Measurements from ENCODE around the gene DNAJC11.
A peak's percentile ranks its signal among the peaks of the same experiment; 100 is the strongest.
"Not testable (repeated sequence)": the region's sequence is repeated elsewhere in the genome, so short reads cannot be mapped to it uniquely, and the experiment has no call there.

The DNAJC11 gene, protein sequence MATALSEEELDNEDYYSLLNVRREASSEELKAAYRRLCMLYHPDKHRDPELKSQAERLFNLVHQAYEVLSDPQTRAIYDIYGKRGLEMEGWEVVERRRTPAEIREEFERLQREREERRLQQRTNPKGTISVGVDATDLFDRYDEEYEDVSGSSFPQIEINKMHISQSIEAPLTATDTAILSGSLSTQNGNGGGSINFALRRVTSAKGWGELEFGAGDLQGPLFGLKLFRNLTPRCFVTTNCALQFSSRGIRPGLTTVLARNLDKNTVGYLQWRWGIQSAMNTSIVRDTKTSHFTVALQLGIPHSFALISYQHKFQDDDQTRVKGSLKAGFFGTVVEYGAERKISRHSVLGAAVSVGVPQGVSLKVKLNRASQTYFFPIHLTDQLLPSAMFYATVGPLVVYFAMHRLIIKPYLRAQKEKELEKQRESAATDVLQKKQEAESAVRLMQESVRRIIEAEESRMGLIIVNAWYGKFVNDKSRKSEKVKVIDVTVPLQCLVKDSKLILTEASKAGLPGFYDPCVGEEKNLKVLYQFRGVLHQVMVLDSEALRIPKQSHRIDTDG

GRCh38 chr1:6701437-6702153, at the start of gene DNAJC11:
DNAJC11 (minus strand) TSS chr1:6701816; CDS start chr1:6701800, 16 bp downstream.
- peak; percentile 69 to 82 for DNase-seq (ENCODE audit: low read depth in 2 of 2, low spot score in 1 of 2)

- no peak for DNase-seq (ENCODE audit: low read depth in 2 of 2, low spot score in 1 of 2)
These were observed 48.9 kb upstream of the DNAJC11 start for GRCh38 chr1:6750490-6750889.

- DNase-seq (ENCODE audit: low read depth in 2 of 2, low spot score in 1 of 2), result no peak
These were observed 46.1 kb upstream of the DNAJC11 start for GRCh38 chr1:6747674-6748073.

DNA sequence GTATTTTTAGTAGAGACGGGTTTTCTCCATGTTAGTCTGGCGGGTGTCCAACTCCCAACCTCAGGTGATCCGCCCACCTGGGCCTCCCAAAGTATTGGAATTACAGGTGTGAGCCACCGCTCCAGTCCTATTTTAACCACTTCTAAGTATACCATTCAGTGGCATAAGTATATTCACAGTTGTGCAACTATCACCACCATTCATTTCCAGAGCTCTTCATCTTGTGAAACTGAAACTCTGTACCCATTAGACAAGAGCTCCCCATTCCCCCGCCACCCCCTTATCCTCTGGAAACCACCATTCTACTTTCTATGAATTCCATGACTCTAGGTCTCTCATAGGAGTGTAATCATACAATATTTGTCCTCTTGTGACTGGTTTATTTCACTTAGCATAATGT, 43.5 kb upstream of the DNAJC11 start:
- DNase-seq (ENCODE audit: low read depth in 2 of 2, low spot score in 1 of 2), result no peak

- no peak for DNase-seq (ENCODE audit: low read depth in 2 of 2, low spot score in 1 of 2)
These were observed 41.8 kb upstream of the DNAJC11 start for GRCh38 chr1:6743189-6744101.

- DNase-seq (ENCODE audit: low read depth in 2 of 2, low spot score in 1 of 2), result not testable (repeated sequence)
These were observed 41.1 kb upstream of the DNAJC11 start for GRCh38 chr1:6742676-6743188.

DNA sequence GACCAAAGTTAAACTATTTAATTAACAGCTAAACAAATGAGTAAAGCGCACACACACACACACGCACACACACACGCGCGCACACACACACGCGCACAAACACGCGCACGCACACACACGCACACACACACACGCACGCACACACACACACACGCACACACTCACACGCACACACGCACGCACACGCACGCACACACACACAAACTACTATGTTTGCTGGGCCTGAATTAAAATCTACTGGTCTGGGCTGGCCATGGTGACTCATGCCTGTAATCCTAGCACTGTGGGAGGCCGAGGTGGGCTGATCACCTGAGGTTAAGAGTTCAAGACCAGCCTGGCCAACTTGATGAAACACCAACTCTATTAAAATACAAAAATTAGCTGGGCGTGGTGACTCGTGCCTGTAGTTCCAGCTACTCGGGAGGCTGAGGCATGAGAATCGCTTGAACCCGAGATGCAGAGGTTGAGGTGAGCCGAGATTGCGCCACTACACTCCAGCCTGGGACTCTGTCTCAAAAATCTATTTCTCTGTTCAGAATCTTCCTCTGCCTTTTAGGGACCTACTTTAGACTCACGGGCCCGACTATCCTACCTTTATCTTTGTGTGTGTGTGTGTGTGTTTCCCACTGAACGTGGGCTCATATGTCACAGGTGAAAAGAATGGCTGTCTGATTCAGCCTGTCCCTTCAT, 37.5 kb upstream of the DNAJC11 start:
- DNase-seq (ENCODE audit: low read depth in 2 of 2, low spot score in 1 of 2), result no peak

- DNase-seq (ENCODE audit: low read depth in 2 of 2, low spot score in 1 of 2), result no peak
These were observed 31.3 kb upstream of the DNAJC11 start for GRCh38 chr1:6732942-6733341.

DNA sequence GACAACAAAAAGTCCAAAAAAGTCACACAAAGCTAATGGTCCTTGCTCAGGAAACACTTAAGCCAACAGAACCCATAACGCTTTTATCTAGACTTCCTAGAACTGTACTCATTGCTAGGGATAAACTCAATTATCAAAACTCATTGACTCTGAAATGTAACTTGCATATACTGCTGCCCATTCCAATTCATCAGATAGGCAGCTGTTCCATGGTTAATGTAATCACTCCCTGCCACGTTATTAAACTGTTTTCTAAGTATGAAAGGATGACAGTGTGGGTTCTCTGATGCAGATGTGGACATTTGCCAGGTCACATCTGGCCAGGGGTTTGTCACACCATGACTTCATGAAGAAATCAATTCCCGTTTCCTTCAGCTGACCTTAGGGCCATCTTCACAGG, 30.3 kb upstream of the DNAJC11 start:
- DNase-seq (ENCODE audit: low read depth in 2 of 2, low spot score in 1 of 2), result no peak

- no peak for DNase-seq (ENCODE audit: low read depth in 2 of 2, low spot score in 1 of 2)
These were observed 29.3 kb upstream of the DNAJC11 start for GRCh38 chr1:6730880-6731279.

GRCh38 chr1:6730473-6730872, 28.9 kb upstream of the DNAJC11 start:
- no peak for DNase-seq (ENCODE audit: low read depth in 2 of 2, low spot score in 1 of 2)

GRCh38 chr1:6727535-6727934, 25.9 kb upstream of the DNAJC11 start:
- peak in 1 of 2 donors; percentile 25 for DNase-seq (ENCODE audit: low read depth in 2 of 2, low spot score in 1 of 2)

- no peak for DNase-seq (ENCODE audit: low read depth in 2 of 2, low spot score in 1 of 2)
These were observed 24.6 kb upstream of the DNAJC11 start for GRCh38 chr1:6726253-6726652.

GRCh38 chr1:6724517-6725141, 23.0 kb upstream of the DNAJC11 start:
- DNase-seq (ENCODE audit: low read depth in 2 of 2, low spot score in 1 of 2), result no peak

GRCh38 chr1:6723621-6724428, 22.2 kb upstream of the DNAJC11 start:
- no peak for DNase-seq (ENCODE audit: low read depth in 2 of 2, low spot score in 1 of 2)

- DNase-seq (ENCODE audit: low read depth in 2 of 2, low spot score in 1 of 2), result no peak
These were observed 9.6 kb upstream of the DNAJC11 start for GRCh38 chr1:6711174-6711573.

DNA sequence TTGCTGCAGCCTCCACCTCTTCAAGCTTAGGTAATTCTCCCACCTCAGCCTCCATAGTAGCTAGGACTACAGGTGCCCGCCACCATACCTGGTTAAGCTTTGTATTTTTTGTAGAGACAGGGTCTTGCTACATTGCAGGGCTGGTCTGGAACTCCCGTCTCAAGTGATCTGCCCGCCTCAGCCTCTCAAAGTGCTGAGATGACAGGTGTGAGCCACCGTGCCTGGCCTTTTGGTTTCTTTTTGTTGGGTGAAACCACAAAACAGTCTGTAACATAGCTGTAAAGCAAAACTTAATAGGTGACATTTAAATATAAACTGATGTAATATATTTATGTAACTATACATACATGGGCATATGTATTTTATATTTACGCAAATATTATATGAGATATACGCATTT, 3.1 kb upstream of the DNAJC11 start:
- no peak for DNase-seq (ENCODE audit: low read depth in 2 of 2, low spot score in 1 of 2)

GRCh38 chr1:6703016-6703415, 1.4 kb upstream of the DNAJC11 start:
- DNase-seq (ENCODE audit: low read depth in 2 of 2, low spot score in 1 of 2), result no peak

DNA sequence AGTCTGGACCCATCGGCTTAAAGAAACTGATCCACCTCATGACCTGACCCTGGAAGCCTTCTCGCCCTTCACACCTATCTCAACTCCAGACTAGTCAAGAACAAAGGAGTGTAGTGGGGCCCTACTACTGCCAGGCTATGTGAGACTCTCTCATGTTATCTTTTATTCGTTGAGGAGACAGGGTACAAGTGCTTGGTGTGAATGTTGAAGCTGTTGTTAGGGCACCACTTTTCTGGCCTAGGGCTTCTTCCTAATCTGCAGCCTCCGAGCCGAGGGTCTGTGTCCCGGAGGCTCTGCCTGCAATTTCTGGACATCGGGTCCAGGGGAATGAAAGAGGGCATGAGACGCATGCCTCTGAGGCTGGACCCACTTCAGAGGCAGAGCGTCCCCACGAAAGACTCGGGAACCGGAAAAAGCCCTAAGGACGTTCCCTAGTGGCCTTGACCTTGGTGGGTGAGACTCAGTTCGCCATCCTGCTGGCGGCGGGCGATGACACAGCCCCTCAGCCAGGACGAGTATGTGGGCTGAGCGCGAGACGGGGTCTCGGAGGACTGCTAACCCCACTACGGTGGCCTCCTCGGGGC, 671 bp downstream of the DNAJC11 start:
- DNase-seq (ENCODE audit: low read depth in 2 of 2, low spot score in 1 of 2), result no peak
